ENCODE results near the gene PCBP3. TPM values are rescaled to one million over a fixed set of nuclear protein-coding genes. Genes with fewer than 3 reads are reported as not detected.

PCBP3 gene
- total and polyA plus RNA-seq, 2 of the 8 experiments (the other 6 are each of a cell fraction or from before 2014, with no cell fraction given): 3.5 to 6.3 TPM

DNA sequence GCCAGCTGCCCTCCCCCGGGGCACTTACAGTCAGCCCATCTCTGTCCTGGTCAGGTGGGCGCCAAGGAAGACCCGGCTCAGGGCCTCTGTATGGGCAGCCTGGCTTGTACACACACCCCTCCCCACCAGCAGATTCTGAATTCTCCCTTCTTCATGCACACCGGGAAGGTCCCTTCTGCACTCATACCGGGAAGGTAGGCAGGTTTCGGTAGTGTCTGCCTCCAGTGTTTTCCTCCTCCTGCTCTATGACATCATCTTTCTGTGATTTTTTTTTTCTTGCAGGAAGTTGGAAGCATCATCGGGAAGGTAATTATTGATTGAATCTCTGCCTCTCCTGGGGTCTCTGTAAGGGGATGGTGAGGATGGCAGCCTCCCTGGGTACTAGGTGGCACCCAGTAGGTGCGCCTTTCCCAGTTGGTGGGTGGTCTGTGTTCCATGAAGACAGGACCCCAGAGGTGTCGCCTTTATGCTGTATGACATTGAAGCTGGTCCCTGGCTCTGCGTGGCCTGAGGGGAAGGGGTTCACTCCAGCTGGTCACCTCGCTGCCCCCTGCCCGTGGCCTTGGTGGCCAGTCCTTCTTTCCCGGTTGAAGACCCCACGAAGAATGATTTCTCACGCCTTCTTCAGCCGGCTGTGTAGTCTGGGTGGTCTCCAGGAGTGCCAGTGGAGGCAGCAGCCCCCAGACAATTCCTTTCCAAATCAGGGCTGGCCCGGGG is 255.9 kb downstream of the PCBP3 start:
- H2AFZ ChIP-seq (ENCODE audit: low read length): no peak overlapping the region
- peaks cover 0 to 8% (median 2%) of the 10 kb centered on the region in 4 experiments; a peak in 2 of 7 replicates for H3K4me1 ChIP-seq (replicated peaks in 1 of 4; ENCODE audit: control insufficient read depth in 3 of 4, insufficient read depth in 4 of 4, low read length in 3 of 4)
- H3K18ac ChIP-seq (ENCODE audit: extremely low read depth, low read length): no peak overlapping the region
- DNase-seq (ENCODE audit: low read depth in 1 of 2, low spot score in 2 of 2) (no peak), FAIRE-seq (no peak)
- H2BK15ac ChIP-seq (ENCODE audit: low read length): no peak overlapping the region
- peaks cover 0 to 2% (median 0%) of the 10 kb centered on the region in 4 experiments; a peak in 1 of 7 replicates for H3K27me3 ChIP-seq (replicated peaks in 1 of 4; ENCODE audit: control insufficient read depth in 3 of 4, extremely low read depth in 1 of 4, insufficient read depth in 3 of 4, low read length in 3 of 4)
- no peak overlapping the region for H4K5ac ChIP-seq (ENCODE audit: insufficient read length, low read depth, low read length)
- no peak overlapping the region for H2BK5ac ChIP-seq (ENCODE audit: low read depth, low read length)
- H3K27ac ChIP-seq (ENCODE audit: low read depth, low read length): no peak overlapping the region
- no peak overlapping the region for H2AK5ac ChIP-seq (ENCODE audit: low read depth, low read length)
- H3K4me3 ChIP-seq (ENCODE audit: extremely low read depth in 1 of 4, insufficient read depth in 2 of 4, low read depth in 3 of 4, low read length in 4 of 4): no peak overlapping the region
- H4K20me1 ChIP-seq (replicated peaks in 1 of 2; ENCODE audit: control insufficient read depth in 1 of 2, insufficient read depth in 2 of 2, low read length in 2 of 2): no peaks in the 10 kb centered on the region
- H2BK120ac ChIP-seq (replicated peaks; ENCODE audit: low read depth, low read length): no peak overlapping the region
- no peak overlapping the region for H4K8ac ChIP-seq (ENCODE audit: extremely low read depth, insufficient read depth, low read length)
- WGBS, 2 experiments (ENCODE audit: extremely low coverage in 1 of 2, insufficient coverage in 1 of 2, insufficient read length in 1 of 2, insufficient replicate concordance in 2 of 2, low coverage in 1 of 2, low lambda C conversion rate in 2 of 2, missing lambda C conversion rate in 1 of 2): 94% methylated on average over 17 of the region's 17 CpGs; no CpG with 5 or more reads in 1 of the 2 experiments
- no peak overlapping the region for H3K56ac ChIP-seq (replicated peaks; ENCODE audit: insufficient read length, low read depth, low read length)
- no peak overlapping the region for H4K91ac ChIP-seq (replicated peaks; ENCODE audit: insufficient read length, low read length)
- H3K4me2 ChIP-seq (ENCODE audit: insufficient read depth in 1 of 2, low read depth in 2 of 2, low read length in 2 of 2): no peak overlapping the region
- no peak overlapping the region for H2BK20ac ChIP-seq (ENCODE audit: low read length)
- no peak overlapping the region for H3K4ac ChIP-seq (replicated peaks; ENCODE audit: insufficient read length, low read depth, low read length)
- H3K79me2 ChIP-seq (ENCODE audit: control insufficient read depth in 1 of 2, insufficient read depth in 2 of 2, low read length in 2 of 2): no peaks in the 10 kb centered on the region
- no peaks in the 10 kb centered on the region for H3K36me3 ChIP-seq (ENCODE audit: control insufficient read depth in 2 of 4, insufficient read depth in 4 of 4, low read length in 3 of 4)
- H3K14ac ChIP-seq (ENCODE audit: insufficient read length): no peak overlapping the region
- H3K23me2 ChIP-seq (ENCODE audit: low read depth, low read length): no peaks in the 10 kb centered on the region
- POLR2A ChIA-PET (ENCODE audit: partially characterized antibody): interaction anchor here (1.0 kb wide), 1 partner anchor 10 kb away, joined by 3 read pairs; no protein-coding TSS in a partner anchor
- no peak overlapping the region for H3K23ac ChIP-seq (ENCODE audit: insufficient read length)
- no peak overlapping the region for H2BK12ac ChIP-seq (ENCODE audit: low read depth, low read length)
- CTCF ChIA-PET (ENCODE audit: partially characterized antibody): no interaction called here
- no peaks in the 10 kb centered on the region for H3K79me1 ChIP-seq (ENCODE audit: low read depth, low read length)
- no peak overlapping the region for H3K9ac ChIP-seq (replicated peaks in 1 of 4; ENCODE audit: extremely low read depth in 1 of 4, low read depth in 3 of 4, low read length in 3 of 4)
- no peaks in the 10 kb centered on the region for H3K9me3 ChIP-seq (ENCODE audit: insufficient read depth in 2 of 2, low read depth in 1 of 2, low read length in 1 of 2)
- TF ChIP-seq BRCA1 (IDR thresholded peaks at IDR 0.05; ENCODE audit: low read depth, low read length) (no peak), RNF2 (IDR thresholded peaks at IDR 0.05; ENCODE audit: borderline replicate concordance, low read depth, low read length, missing control alignments, poor library complexity, severe bottlenecking) (no peak), EGR1 (IDR thresholded peaks at IDR 0.05; ENCODE audit: borderline replicate concordance, low read depth, low read length) (no peak), ASH2L (IDR thresholded peaks at IDR 0.05; ENCODE audit: low read length) (no peak), SIN3A (conservative IDR thresholded peaks at IDR 0.05 in 1 of 2, IDR thresholded peaks at IDR 0.05 in 1 of 2; ENCODE audit: low read depth in 1 of 2, low read length in 2 of 2) (no peak), HDAC2 (IDR thresholded peaks at IDR 0.05; ENCODE audit: borderline replicate concordance in 1 of 2, low read depth in 2 of 2, low read length in 2 of 2) (no peak), TAF1 (IDR thresholded peaks at IDR 0.05; ENCODE audit: low read depth, low read length) (no peak), BCL11A (IDR thresholded peaks at IDR 0.05; ENCODE audit: low read depth in 2 of 2, low read length in 2 of 2) (no peak)
- TF ChIP-seq, protein P1, sequence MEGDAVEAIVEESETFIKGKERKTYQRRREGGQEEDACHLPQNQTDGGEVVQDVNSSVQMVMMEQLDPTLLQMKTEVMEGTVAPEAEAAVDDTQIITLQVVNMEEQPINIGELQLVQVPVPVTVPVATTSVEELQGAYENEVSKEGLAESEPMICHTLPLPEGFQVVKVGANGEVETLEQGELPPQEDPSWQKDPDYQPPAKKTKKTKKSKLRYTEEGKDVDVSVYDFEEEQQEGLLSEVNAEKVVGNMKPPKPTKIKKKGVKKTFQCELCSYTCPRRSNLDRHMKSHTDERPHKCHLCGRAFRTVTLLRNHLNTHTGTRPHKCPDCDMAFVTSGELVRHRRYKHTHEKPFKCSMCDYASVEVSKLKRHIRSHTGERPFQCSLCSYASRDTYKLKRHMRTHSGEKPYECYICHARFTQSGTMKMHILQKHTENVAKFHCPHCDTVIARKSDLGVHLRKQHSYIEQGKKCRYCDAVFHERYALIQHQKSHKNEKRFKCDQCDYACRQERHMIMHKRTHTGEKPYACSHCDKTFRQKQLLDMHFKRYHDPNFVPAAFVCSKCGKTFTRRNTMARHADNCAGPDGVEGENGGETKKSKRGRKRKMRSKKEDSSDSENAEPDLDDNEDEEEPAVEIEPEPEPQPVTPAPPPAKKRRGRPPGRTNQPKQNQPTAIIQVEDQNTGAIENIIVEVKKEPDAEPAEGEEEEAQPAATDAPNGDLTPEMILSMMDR (IDR thresholded peaks at IDR 0.05; ENCODE audit: control extremely low read depth in 1 of 3, insufficient read depth in 1 of 3, low read depth in 1 of 3, low read length in 3 of 3): no peak
